Kidney epithelial cell (primary cell): ENCODE results near the gene CEP95. TPM values are rescaled to one million over a fixed set of nuclear protein-coding genes. Genes with fewer than 3 reads are reported as not detected.

ENCODE experiments used
- DNase-seq: peaks from one replicate; pipeline ENCODE4 v3.0.0-alpha.2; 2010; ENCODE audit warnings: low read depth
- H3K27me3 ChIP-seq: 2 replicates; pipeline ENCODE4 v1.6.0; 2011; ENCODE audit warnings: low read length; ENCODE audit not compliant: control insufficient read depth, insufficient read depth
- H3K36me3 ChIP-seq: 2 replicates; pipeline ENCODE4 v1.5.1; 2011; ENCODE audit warnings: low read length; ENCODE audit not compliant: control insufficient read depth, insufficient read depth
- H3K4me3 ChIP-seq: 2 replicates; pipeline ENCODE4 v1.5.1; 2011; ENCODE audit warnings: low read depth, mild to moderate bottlenecking, control low read depth, low read length
- CTCF ChIP-seq: IDR thresholded peaks from 2 replicates; pipeline ENCODE4 v1.5.1; 2011; ENCODE audit warnings: mild to moderate bottlenecking, moderate library complexity, low read length, control low read depth, inconsistent platforms; ENCODE audit not compliant: insufficient read depth, poor library complexity, severe bottlenecking
- total RNA-seq: library from RNA; depleted of rRNA; stranded (reverse); fragments of >200 nt; gene quantifications from 2 replicates; pipeline ENCODE4 v1.2.3, GENCODE V29; 2015

Gene CEP95
- total RNA-seq, 1 donor from 2014 or later, result 39.8 TPM

GRCh38 chr17:64538508-64539130 lies 31.8 kb downstream of the CEP95 start:
- peaks cover 3% of the 10 kb centered on the region for H3K36me3 ChIP-seq
- DNase-seq, result no peak
- TF ChIP-seq CTCF, result no peak
- H3K27me3 ChIP-seq, result no peaks in the 10 kb centered on the region
- no peak overlapping the region for H3K4me3 ChIP-seq

- TF ChIP-seq CTCF, result no peak
- Histone ChIP-seq H3K27me3 (no peaks in the 10 kb centered on the region), H3K4me3 (no peak overlapping the region), H3K36me3 (peaks cover 3% of the 10 kb centered on the region)
- no peak for DNase-seq
Observed at GRCh38 chr17:64540118-64540776, 33.5 kb downstream of the CEP95 start.

- no peaks in the 10 kb centered on the region for H3K27me3 ChIP-seq
- DNase-seq, result no peak
- H3K36me3 ChIP-seq, result peaks cover 1% of the 10 kb centered on the region
- no peak for TF ChIP-seq CTCF
- no peak overlapping the region for H3K4me3 ChIP-seq
Observed at GRCh38 chr17:64544742-64545141, 38.0 kb downstream of the CEP95 start.

GRCh38 chr17:64546716-64547115 lies 39.9 kb downstream of the CEP95 start:
- Histone ChIP-seq H3K27me3 (no peaks in the 10 kb centered on the region), H3K4me3 (no peak overlapping the region), H3K36me3 (no peaks in the 10 kb centered on the region)

GRCh38 chr17:64547319-64547718 lies 40.5 kb downstream of the CEP95 start:
- DNase-seq, result no peak
- Histone ChIP-seq H3K4me3 (no peak overlapping the region), H3K36me3 (no peaks in the 10 kb centered on the region), H3K27me3 (no peaks in the 10 kb centered on the region)
- TF ChIP-seq CTCF, result no peak

More at GRCh38 chr17:64546716-64547115, 39.9 kb downstream of the CEP95 start:
- no peak for DNase-seq
- no peak for TF ChIP-seq CTCF
